Smooth muscle cell (in vitro differentiated cells): ENCODE measurements around the gene RPN2. TPM values are rescaled to one million over a fixed set of nuclear protein-coding genes. Genes with fewer than 3 reads are reported as not detected.

ENCODE experiments used
- DNase-seq: peaks from one replicate; lab custom pipeline; 2025; ENCODE audit not compliant: unreplicated experiment; lab: John Stamatoyannopoulos, UW
- H2AFZ ChIP-seq: fragments of 200-600 bp; sonication (generic); 2 replicates; pipeline ENCODE4 v1.6.0; 2016; ENCODE audit warnings: antibody characterized with exemption, low read depth, mild to moderate bottlenecking
- H3F3A ChIP-seq: fragments of 200-600 bp; sonication (generic); 2 replicates; pipeline ENCODE4 v1.6.0; 2017; ENCODE audit warnings: antibody characterized with exemption, low read depth
- H3K27ac ChIP-seq: fragments of 200-600 bp; sonication (generic); 2 replicates; pipeline ENCODE4 v1.5.1; 2016; ENCODE audit warnings: low read depth, mild to moderate bottlenecking
- H3K27me3 ChIP-seq: fragments of 200-600 bp; sonication (generic); 2 replicates; pipeline ENCODE4 v1.6.1; 2016; ENCODE audit warnings: low read depth, mild to moderate bottlenecking
- H3K36me3 ChIP-seq: fragments of 200-600 bp; sonication (generic); 2 replicates; pipeline ENCODE4 v1.5.1; 2016; ENCODE audit warnings: low read depth
- H3K4me1 ChIP-seq: fragments of 200-600 bp; sonication (generic); 2 replicates; pipeline ENCODE4 v1.5.1; 2016; ENCODE audit warnings: low read depth
- H3K4me2 ChIP-seq: fragments of 200-600 bp; sonication (generic); 2 replicates; pipeline ENCODE4 v1.6.0; 2016; ENCODE audit warnings: mild to moderate bottlenecking
- H3K4me3 ChIP-seq: fragments of 200-600 bp; sonication (generic); 2 replicates; pipeline ENCODE4 v1.5.1; 2016; ENCODE audit warnings: mild to moderate bottlenecking
- H3K79me2 ChIP-seq: fragments of 200-600 bp; sonication (generic); 2 replicates; pipeline ENCODE4 v1.6.0; 2016; ENCODE audit warnings: low read depth, mild to moderate bottlenecking
- H3K9ac ChIP-seq: fragments of 200-600 bp; sonication (generic); 2 replicates; pipeline ENCODE4 v1.6.0; 2016; ENCODE audit warnings: low read depth
- H3K9me3 ChIP-seq: fragments of 200-600 bp; sonication (generic); replicated peaks from 2 replicates; pipeline ENCODE4 v1.5.1; 2016; ENCODE audit warnings: low read depth
- H4K20me1 ChIP-seq: fragments of 200-600 bp; sonication (generic); 2 replicates; pipeline ENCODE4 v1.6.0; 2016; ENCODE audit warnings: low read depth
- CTCF ChIP-seq: fragments of 200-600 bp; sonication (generic); IDR thresholded peaks from 2 replicates; pipeline ENCODE4 v1.5.1; 2017; ENCODE audit warnings: borderline replicate concordance, mild to moderate bottlenecking, antibody characterized with exemption; ENCODE audit not compliant: insufficient read depth, poor library complexity, severe bottlenecking
- WGBS: methylation state at CpG from one replicate; pipeline ENCODE4 v1.1.7; 2016; ENCODE audit warnings: low lambda C conversion rate; 5-methylcytosine and 5-hydroxymethylcytosine counted together
- polyA plus RNA-seq: library from polyadenylated mRNA; unstranded; fragments of >200 nt; fragmentation: Nextera tagmentation; extraction: Ambion mirVana; gene quantifications from 2 replicates; pipeline ENCODE4 v1.2.1, GENCODE V29; 2016
- total RNA-seq: library from RNA; depleted of rRNA; stranded (reverse); fragments of >200 nt; gene quantifications from 2 replicates; pipeline ENCODE4 v1.2.3, GENCODE V29; 2014

Gene RPN2
- total and polyA plus RNA-seq, 2 experiments from 2014 or later = 325 to 372 TPM

DNA sequence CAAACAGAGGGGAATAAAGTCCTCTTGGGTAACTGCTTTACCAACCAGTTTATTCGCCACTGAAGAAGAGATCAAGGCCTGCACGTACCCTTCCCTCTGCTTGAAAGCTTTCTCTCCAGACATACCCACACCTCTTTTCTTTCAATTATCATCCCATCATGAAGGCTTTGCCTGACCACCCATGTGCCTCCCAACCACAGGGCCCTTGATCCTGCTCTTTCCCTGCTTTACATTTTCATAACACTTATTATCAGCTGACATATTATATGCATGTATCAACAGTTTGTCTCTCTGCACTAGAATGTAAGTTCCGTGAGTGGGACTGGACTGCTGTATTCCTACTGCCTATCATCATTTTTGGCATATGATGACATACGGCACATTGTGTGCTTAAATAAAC is 20.9 kb upstream of the RPN2 start:
- Histone ChIP-seq H3K4me1 (no peaks in the 10 kb centered on the region), H3K4me2 (no peak overlapping the region), H3K79me2 (no peaks in the 10 kb centered on the region), H3K36me3 (no peaks in the 10 kb centered on the region), H3K4me3 (no peak overlapping the region), H3K27ac (no peak overlapping the region), H4K20me1 (no peaks in the 10 kb centered on the region), H3F3A (no peaks in the 10 kb centered on the region), H3K9me3 (no peaks in the 10 kb centered on the region), H3K27me3 (peaks cover 4% of the 10 kb centered on the region), H2AFZ (no peak overlapping the region), H3K9ac (no peak overlapping the region)
- WGBS = 96% methylated on average over 4 of the region's 4 CpGs
- TF ChIP-seq CTCF = no peak
- no peak for DNase-seq

DNA sequence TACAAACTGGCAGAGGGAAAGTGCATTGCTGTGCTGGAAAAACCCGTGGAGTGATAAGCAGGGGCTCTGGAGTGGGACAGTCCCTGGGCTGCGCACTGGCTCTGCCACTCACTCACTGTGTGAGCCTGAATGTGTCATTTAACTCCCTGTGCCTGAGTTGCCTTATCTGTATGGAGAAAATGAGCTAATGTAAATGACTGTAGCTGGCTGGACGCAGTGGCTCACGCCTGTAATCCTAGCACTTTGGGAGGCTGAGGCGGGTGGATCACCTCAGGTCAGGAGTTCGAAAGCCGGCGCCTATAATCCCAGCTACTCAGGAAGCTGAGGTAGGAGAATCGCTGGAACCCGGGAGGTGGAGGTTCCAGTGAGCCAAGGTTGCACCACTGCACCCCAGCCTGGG is 18.4 kb upstream of the RPN2 start:
- H3K4me1 ChIP-seq = no peaks in the 10 kb centered on the region
- DNase-seq = no peak
- 43% methylated on average over 10 of the region's 10 CpGs for WGBS
- no peaks in the 10 kb centered on the region for H3K9me3 ChIP-seq
- H3K9ac ChIP-seq = no peak overlapping the region
- no peak overlapping the region for H2AFZ ChIP-seq
- no peaks in the 10 kb centered on the region for H4K20me1 ChIP-seq
- H3K36me3 ChIP-seq = no peaks in the 10 kb centered on the region
- H3K79me2 ChIP-seq = no peaks in the 10 kb centered on the region
- TF ChIP-seq CTCF = no peak
- peaks cover 4% of the 10 kb centered on the region for H3K27me3 ChIP-seq
- no peak overlapping the region for H3K27ac ChIP-seq
- H3F3A ChIP-seq = no peaks in the 10 kb centered on the region
- H3K4me2 ChIP-seq = no peak overlapping the region
- no peak overlapping the region for H3K4me3 ChIP-seq

DNA sequence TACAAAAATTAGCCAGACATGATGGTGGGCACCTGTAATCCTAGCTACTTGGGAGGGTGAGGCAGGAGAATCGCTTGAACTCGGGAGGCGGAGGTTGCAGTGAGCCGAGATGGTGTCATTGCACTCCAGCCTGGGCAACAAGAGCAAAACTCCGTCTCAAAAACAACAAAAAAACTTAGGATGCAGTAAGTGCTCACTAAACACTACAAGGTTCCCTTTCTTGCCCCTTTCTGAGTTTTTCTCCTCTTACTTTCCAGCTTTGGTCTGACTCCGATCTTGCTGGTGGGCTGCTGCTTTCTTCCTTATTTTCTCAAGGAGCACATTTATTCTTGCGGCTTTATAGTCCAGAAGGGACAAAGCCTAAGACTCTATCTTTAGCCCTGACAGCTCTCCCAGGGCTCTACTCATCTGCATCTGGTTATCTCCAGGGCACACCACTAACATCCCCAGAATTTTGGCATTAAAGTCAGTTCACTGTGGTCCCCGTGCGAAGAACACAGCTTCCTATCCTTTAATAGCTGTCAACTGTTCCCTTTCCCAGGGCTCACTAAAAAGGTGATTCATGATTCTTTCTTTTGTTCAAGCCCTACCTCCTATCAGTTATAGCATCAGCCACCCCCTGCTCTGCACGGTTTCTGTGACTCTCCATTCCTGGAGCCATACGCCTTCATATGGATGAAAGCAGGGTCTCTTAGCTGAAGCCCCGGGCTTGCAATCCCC is 17.1 kb upstream of the RPN2 start:
- H3K4me1 ChIP-seq = no peaks in the 10 kb centered on the region
- TF ChIP-seq CTCF = no peak
- no peaks in the 10 kb centered on the region for H3K79me2 ChIP-seq
- H2AFZ ChIP-seq = no peak overlapping the region
- H3K27ac ChIP-seq = no peak overlapping the region
- no peaks in the 10 kb centered on the region for H3F3A ChIP-seq
- no peak for DNase-seq
- H3K4me3 ChIP-seq = no peak overlapping the region
- H4K20me1 ChIP-seq = no peaks in the 10 kb centered on the region
- H3K9me3 ChIP-seq = no peaks in the 10 kb centered on the region
- H3K27me3 ChIP-seq = peaks cover 4% of the 10 kb centered on the region
- H3K36me3 ChIP-seq = no peaks in the 10 kb centered on the region
- H3K9ac ChIP-seq = no peak overlapping the region
- no peak overlapping the region for H3K4me2 ChIP-seq
- 71% methylated on average over 12 of the region's 12 CpGs for WGBS

DNA sequence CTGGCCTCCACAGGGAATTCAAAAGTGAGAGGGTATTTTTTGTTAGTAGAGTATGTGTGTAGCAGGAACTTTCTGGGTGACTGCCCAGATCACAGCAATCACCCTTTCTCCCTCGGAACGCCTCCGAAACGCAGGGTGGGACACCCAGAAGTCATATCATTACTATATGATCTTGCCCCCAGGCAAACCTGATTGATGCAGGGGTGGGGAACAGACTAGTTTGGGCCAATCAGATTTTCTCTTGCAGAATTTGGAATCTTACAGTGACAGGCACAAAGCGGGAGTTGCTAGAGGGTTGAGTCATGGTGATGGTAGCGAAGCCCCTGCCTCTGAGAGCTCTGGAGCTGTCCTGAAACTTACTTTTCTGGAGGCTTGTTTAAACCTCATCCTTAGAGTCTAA is 16.5 kb upstream of the RPN2 start:
- WGBS = 82% methylated on average over 6 of the region's 6 CpGs
- Histone ChIP-seq H4K20me1 (no peaks in the 10 kb centered on the region), H3K4me1 (no peaks in the 10 kb centered on the region), H3K4me2 (no peak overlapping the region), H3K27ac (no peak overlapping the region), H3K27me3 (peaks cover 4% of the 10 kb centered on the region), H3K9ac (no peak overlapping the region), H3K9me3 (no peaks in the 10 kb centered on the region), H3K36me3 (no peaks in the 10 kb centered on the region), H3K4me3 (no peak overlapping the region), H3K79me2 (no peaks in the 10 kb centered on the region), H3F3A (no peaks in the 10 kb centered on the region), H2AFZ (no peak overlapping the region)
- no peak for TF ChIP-seq CTCF
- no peak for DNase-seq
